HepG2 (cell line): ENCODE data around the gene LYSMD2. TPM values are rescaled to one million over a fixed set of nuclear protein-coding genes. Genes with fewer than 3 reads are reported as not detected.

Source experiments
- ATAC-seq: fragments of 200-7000 bp; cut with Tn5 transposase; 3 replicates; pipeline ENCODE4 v1.9.1; 2020; ENCODE audit warnings: mild to moderate bottlenecking, moderate library complexity
- BruUV-seq: library from RNA; stranded (reverse); fragments of 400-500 nt; replicated peaks from 2 replicates; lab custom pipeline; 2021; lab: Mats Ljungman, UMichigan
- CTCF ChIA-PET: fragments of 300-600 bp; formaldehyde crosslinking; extraction: SDS; loops from one replicate; lab custom pipeline; 2021; ENCODE audit warnings: low total read pairs, inconsistent platforms, low intra/inter-chr PET ratio; lab: Yijun Ruan, JAX
- POLR2A ChIA-PET: fragments of 350-600 bp; sonication (Branson Sonifier 250); formaldehyde crosslinking; loops from one replicate; lab custom pipeline; 2020; ENCODE audit warnings: antibody characterized with exemption, inconsistent platforms; lab: Yijun Ruan, JAX
- DNase-seq: peaks from one replicate; pipeline ENCODE4 v3.0.0-alpha.2; 2015; ENCODE audit warnings: low spot score
- FAIRE-seq: peaks from 3 replicates; lab custom pipeline; 2011; peaks lifted over from hg19 to GRCh38; lab: Jason Lieb, UNC
- H2AFZ ChIP-seq: one replicate; pipeline ENCODE4 v1.6.1; 2011; ENCODE audit warnings: low read length, inconsistent platforms
- H3K27ac ChIP-seq: fragments of 300-600 bp; 3 replicates; pipeline ENCODE4 v1.8.0; 2011; ENCODE audit warnings: mixed run types, mild to moderate bottlenecking, mixed read lengths, low read length, inconsistent platforms; ENCODE audit not compliant: insufficient read depth; ENCODE audit errors: extremely low read length
- H3K27me3 ChIP-seq, 2 experiments: fragments of 200-600 bp in 1 of 2; 2 replicates in 1 of 2; 3 replicates in 1 of 2; pipeline versions ENCODE4 v1.6.0 to v1.8.0; 2011; ENCODE audit warnings: low read length in 2 of 2, mild to moderate bottlenecking in 2 of 2, moderate library complexity in 2 of 2, inconsistent platforms in 1 of 2; ENCODE audit not compliant: insufficient read depth in 2 of 2, control insufficient read depth in 1 of 2
- H3K36me3 ChIP-seq, 2 experiments: fragments of 200-600 bp in 1 of 2; replicated peaks in 1 of 2; 2 replicates in 1 of 2; 3 replicates in 1 of 2; pipeline versions ENCODE4 v1.5.1 to v1.8.0; 2011; ENCODE audit warnings: low read length in 2 of 2, inconsistent platforms in 1 of 2; ENCODE audit not compliant: insufficient read depth in 2 of 2, control insufficient read depth in 1 of 2
- H3K4me1 ChIP-seq: 2 replicates; pipeline ENCODE4 v1.5.1; 2012; ENCODE audit warnings: low read length, inconsistent platforms; ENCODE audit not compliant: insufficient read depth
- H3K4me2 ChIP-seq: 2 replicates; pipeline ENCODE4 v1.6.0; 2011; ENCODE audit warnings: low read depth, low read length, inconsistent platforms
- H3K4me3 ChIP-seq, 3 experiments: fragments of 200-600 bp in 1 of 3; sonication (generic), shearing (Covaris generic) in 1 of 3; replicated peaks in 1 of 3; 2 replicates each; pipeline ENCODE4 v1.5.1; 2011 to 2016; ENCODE audit warnings: low read length in 3 of 3, inconsistent platforms in 2 of 3, low read depth in 2 of 3, mild to moderate bottlenecking in 2 of 3, control low read depth in 1 of 3, mixed read lengths in 1 of 3; ENCODE audit not compliant: insufficient read depth in 1 of 3
- H3K79me2 ChIP-seq: one replicate; pipeline ENCODE4 v1.6.1; 2011; ENCODE audit warnings: low read length, inconsistent platforms; ENCODE audit not compliant: insufficient read depth
- H3K9ac ChIP-seq: 2 replicates; pipeline ENCODE4 v1.6.0; 2011; ENCODE audit warnings: mild to moderate bottlenecking, low read depth, low read length, inconsistent platforms; ENCODE audit not compliant: insufficient read depth
- H3K9me3 ChIP-seq: 2 replicates; pipeline ENCODE4 v1.5.1; 2012; ENCODE audit warnings: mild to moderate bottlenecking, low read length
- H4K20me1 ChIP-seq: 2 replicates; pipeline ENCODE4 v1.6.0; 2011; ENCODE audit warnings: inconsistent platforms, mild to moderate bottlenecking, low read length, moderate library complexity; ENCODE audit not compliant: insufficient read depth
- CHCHD3 ChIP-seq: sonication (generic); formaldehyde crosslinking; IDR thresholded peaks from 2 replicates; pipeline ENCODE4 v1.8.0; 2022; ENCODE audit warnings: mild to moderate bottlenecking, missing genetic modification reagents, moderate library complexity
- E2F2 ChIP-seq: sonication (generic); formaldehyde crosslinking; IDR thresholded peaks from 2 replicates; pipeline ENCODE4 v1.4.0; 2020; ENCODE audit warnings: missing genetic modification reagents, borderline replicate concordance
- HNRNPK ChIP-seq: fragments of 200-400 bp; formaldehyde crosslinking; IDR thresholded peaks from 2 replicates; pipeline ENCODE4 v1.6.1; 2018; ENCODE audit warnings: low read length, low read depth, moderate library complexity, mild to moderate bottlenecking; ENCODE audit not compliant: poor library complexity, severe bottlenecking
- KIAA2018 ChIP-seq: sonication (generic); formaldehyde crosslinking; IDR thresholded peaks from 2 replicates; pipeline ENCODE4 v1.5.0; 2020; ENCODE audit warnings: mild to moderate bottlenecking, missing genetic modification reagents, borderline replicate concordance
- MNT ChIP-seq: fragments of 450-650 bp; IDR thresholded peaks from 2 replicates; pipeline ENCODE4 v1.6.1; 2016
- PLSCR1 ChIP-seq: sonication (generic); formaldehyde crosslinking; IDR thresholded peaks from 2 replicates; pipeline ENCODE4 v1.5.0; 2020; ENCODE audit warnings: missing genetic modification reagents, mild to moderate bottlenecking, borderline replicate concordance
- REXO4 ChIP-seq: sonication (generic); formaldehyde crosslinking; IDR thresholded peaks from 2 replicates; pipeline ENCODE4 v1.8.0; 2022; ENCODE audit warnings: missing genetic modification reagents, mild to moderate bottlenecking, borderline replicate concordance
- ZFP1 ChIP-seq: IDR thresholded peaks from 2 replicates; pipeline ENCODE4 v1.6.1; 2016
- ZNF180 ChIP-seq: sonication (generic); formaldehyde crosslinking; IDR thresholded peaks from 2 replicates; pipeline ENCODE4 v1.4.0; 2020; ENCODE audit warnings: low read depth, missing genetic modification reagents, borderline replicate concordance
- ZNF501 ChIP-seq: sonication (generic); formaldehyde crosslinking; IDR thresholded peaks from 2 replicates; pipeline ENCODE4 v1.5.1; 2020; ENCODE audit warnings: mild to moderate bottlenecking, moderate library complexity, missing genetic modification reagents
- ZNF781 ChIP-seq: sonication (generic); formaldehyde crosslinking; IDR thresholded peaks from 2 replicates; pipeline ENCODE4 v1.5.1; 2020; ENCODE audit warnings: borderline replicate concordance, mild to moderate bottlenecking, missing genetic modification reagents; ENCODE audit errors: not compliant biosample characterization
- ZNF878 ChIP-seq: sonication (generic); formaldehyde crosslinking; IDR thresholded peaks from 2 replicates; pipeline ENCODE4 v1.8.1; 2023; ENCODE audit warnings: mild to moderate bottlenecking, missing genetic modification reagents, moderate library complexity
- ZSCAN12 ChIP-seq: sonication (generic); formaldehyde crosslinking; IDR thresholded peaks from 2 replicates; pipeline ENCODE4 v1.9.0; 2021; ENCODE audit warnings: mild to moderate bottlenecking, missing genetic modification reagents
- WGBS: methylation state at CpG from one replicate; pipeline ENCODE4 v1.1.6; 2017; ENCODE audit warnings: low lambda C conversion rate; 5-methylcytosine and 5-hydroxymethylcytosine counted together
- in situ Hi-C: cut with HindIII; loops from 2 replicates; pipeline ENCODE4 v1.10.0; 2017; ENCODE audit warnings: low pct_unique_long_range_greater_than_20kb; ENCODE audit not compliant: extremely low pct_ligation_motif_present
- intact Hi-C: fragments of 100-400 bp; cut with micrococcal nuclease; formaldehyde crosslinking; loops from one replicate; pipeline ENCODE4 v1.10.0; 2022; ENCODE audit not compliant: unreplicated experiment
- polyA plus RNA-seq, 8 experiments: library from polyadenylated mRNA; depleted of rRNA in 3 of 8; stranded (reverse) in 7 of 8; unstranded in 1 of 8; fragments of >200 nt; fragmentation: Illumina TruSeq in 4 of 8; extraction: Trizol in 4 of 8; gene quantifications; 2 replicates each; pipeline versions ENCODE4 v1.2.1 to v1.2.3, GENCODE V29; 2011 to 2016; ENCODE audit warnings: low read depth in 4 of 8, missing spikeins in 1 of 8, mixed read lengths in 1 of 8; ENCODE audit not compliant: insufficient read depth in 1 of 8
- total RNA-seq, 5 experiments: library from RNA; depleted of rRNA; stranded (reverse); fragments of >200 nt; fragmentation: Illumina TruSeq; extraction: Trizol; gene quantifications; 2 replicates each; pipeline ENCODE4 v1.2.3, GENCODE V29; 2016; ENCODE audit warnings: low read depth in 1 of 5

The LYSMD2 gene
- total and polyA plus RNA-seq, 2 of the 13 experiments (the other 11 are each of a cell fraction or from before 2014, with no cell fraction given): 0.05 to 0.27 TPM

GRCh38 chr15:51677021-51677420, 60.4 kb downstream of the LYSMD2 start:
- no peak overlapping the region for H3K4me2 ChIP-seq
- no peak overlapping the region for H3K4me3 ChIP-seq
- 90% methylated on average over 1 of the region's 1 CpG for WGBS
- intact Hi-C loops: no loop called here
- no peaks in the 10 kb centered on the region for H3K9me3 ChIP-seq
- H3K4me1 ChIP-seq: no peaks in the 10 kb centered on the region
- POLR2A ChIA-PET: no interaction called here
- CTCF ChIA-PET: no interaction called here
- no TSS peak for BruUV-seq
- no peak for FAIRE-seq
- ATAC-seq: no peak
- no peak for DNase-seq
- no peak overlapping the region for H2AFZ ChIP-seq
- H4K20me1 ChIP-seq: no peaks in the 10 kb centered on the region
- no peaks in the 10 kb centered on the region for H3K79me2 ChIP-seq
- H3K9ac ChIP-seq: no peak overlapping the region
- in situ Hi-C loops: no loop called here
- H3K27ac ChIP-seq: no peak overlapping the region
- H3K27me3 ChIP-seq: peaks cover 0 to 3% of the 10 kb centered on the region in 2 experiments; a peak in 1 of 5 replicates
- no peaks in the 10 kb centered on the region for H3K36me3 ChIP-seq
- TF ChIP-seq E2F2 (CRISPR knock-in tag) (no peak), ZFP1 (CRISPR knock-in tag) (no peak), CHCHD3 (CRISPR knock-in tag) (no peak), ZSCAN12 (CRISPR knock-in tag) (no peak), MNT (no peak), ZNF781 (CRISPR knock-in tag) (no peak), ZNF501 (CRISPR knock-in tag) (no peak), ZNF180 (CRISPR knock-in tag) (no peak), ZNF878 (no peak), PLSCR1 (CRISPR knock-in tag) (no peak), REXO4 (no peak), HNRNPK (no peak), KIAA2018 (no peak)
